Suprapubic skin (tissue), 4 donors: ENCODE data around the gene EYS. TPM values are rescaled to one million over a fixed set of nuclear protein-coding genes. Genes with fewer than 3 reads are reported as not detected.

Source experiments
- DNase-seq, 2 donors: peaks; one replicate each; pipeline ENCODE4 v3.0.0-alpha.2; 2019; ENCODE audit warnings: low spot score in 2 of 2
- H3K27ac ChIP-seq: fragments of 200-600 bp; sonication (generic); one replicate; pipeline ENCODE4 v1.5.1; 2019
- H3K27me3 ChIP-seq: fragments of 200-600 bp; sonication (generic); one replicate; pipeline ENCODE4 v1.5.1; 2019
- H3K36me3 ChIP-seq: fragments of 200-600 bp; sonication (generic); one replicate; pipeline ENCODE4 v1.5.1; 2019
- H3K4me1 ChIP-seq: fragments of 200-600 bp; sonication (generic); one replicate; pipeline ENCODE4 v1.5.1; 2019
- H3K4me3 ChIP-seq: fragments of 200-600 bp; sonication (generic); one replicate; pipeline ENCODE4 v1.5.1; 2019; ENCODE audit warnings: mild to moderate bottlenecking
- H3K9me3 ChIP-seq: fragments of 200-600 bp; sonication (generic); one replicate; pipeline ENCODE4 v1.5.1; 2019
- CTCF ChIP-seq, 2 donors: fragments of 200-600 bp in 1 of 2; fragments of 450-650 bp in 1 of 2; sonication (generic) in 1 of 2; IDR thresholded peaks; one replicate each; pipeline ENCODE4 v1.5.1; 2016 to 2019; ENCODE audit warnings: antibody characterized with exemption in 2 of 2, mild to moderate bottlenecking in 1 of 2, moderate library complexity in 1 of 2
- EP300 ChIP-seq: sonication (generic); formaldehyde crosslinking; IDR thresholded peaks from one replicate; pipeline ENCODE4 v1.6.1; 2017; ENCODE audit warnings: antibody characterized with exemption
- POLR2A ChIP-seq, 2 donors: fragments of 450-650 bp; IDR thresholded peaks; one replicate each; pipeline ENCODE4 v1.6.1; 2017; ENCODE audit warnings: antibody characterized with exemption in 2 of 2, mild to moderate bottlenecking in 2 of 2, moderate library complexity in 2 of 2
- POLR2AphosphoS5 ChIP-seq, 3 donors: sonication (generic); formaldehyde crosslinking; IDR thresholded peaks; one replicate each; pipeline ENCODE4 v1.6.1; 2017; ENCODE audit warnings: antibody characterized with exemption in 3 of 3
- WGBS: methylation state at CpG from one replicate; pipeline ENCODE4 v1.1.5; 2018; 5-methylcytosine and 5-hydroxymethylcytosine counted together
- total RNA-seq, 4 donors: library from RNA; depleted of rRNA; stranded (reverse); fragments of >200 nt; gene quantifications; one replicate each; pipeline ENCODE4 v1.1.0, GENCODE V29; 2016

Gene EYS
- total RNA-seq, 4 donors from 2014 or later: not detected

GRCh38 chr6:64227863-64228262 lies 1479.2 kb downstream of the EYS start:
- Histone ChIP-seq H3K36me3 (no peaks in the 10 kb centered on the region), H3K27ac (no peak overlapping the region), H3K27me3 (no peaks in the 10 kb centered on the region), H3K9me3 (no peaks in the 10 kb centered on the region), H3K4me1 (no peaks in the 10 kb centered on the region), H3K4me3 (no peak overlapping the region)
- WGBS: 74% methylated on average over 1 of the region's 1 CpG
- TF ChIP-seq EP300: no peak
- no peak for TF ChIP-seq POLR2AphosphoS5 (IDR thresholded peaks at IDR 0.05)
- no peak for TF ChIP-seq POLR2A (IDR thresholded peaks at IDR 0.05)
- no peak for TF ChIP-seq CTCF (IDR thresholded peaks at IDR 0.05)
- no peak for DNase-seq

GRCh38 chr6:64225503-64225902 lies 1481.5 kb downstream of the EYS start:
- Histone ChIP-seq H3K36me3 (no peaks in the 10 kb centered on the region), H3K4me1 (no peaks in the 10 kb centered on the region), H3K27me3 (no peaks in the 10 kb centered on the region), H3K4me3 (no peak overlapping the region), H3K27ac (no peak overlapping the region), H3K9me3 (no peaks in the 10 kb centered on the region)
- TF ChIP-seq CTCF (IDR thresholded peaks at IDR 0.05) (no peak), POLR2A (IDR thresholded peaks at IDR 0.05) (no peak), EP300 (no peak), POLR2AphosphoS5 (IDR thresholded peaks at IDR 0.05) (no peak)
- no peak for DNase-seq

- DNase-seq: no peak
- no peaks in the 10 kb centered on the region for H3K27me3 ChIP-seq
- H3K36me3 ChIP-seq: no peaks in the 10 kb centered on the region
- no peak for TF ChIP-seq CTCF (IDR thresholded peaks at IDR 0.05)
- no peak for TF ChIP-seq POLR2AphosphoS5 (IDR thresholded peaks at IDR 0.05)
- TF ChIP-seq POLR2A (IDR thresholded peaks at IDR 0.05): no peak
- no peak for TF ChIP-seq EP300
- H3K4me3 ChIP-seq: no peak overlapping the region
- H3K4me1 ChIP-seq: no peaks in the 10 kb centered on the region
- no peaks in the 10 kb centered on the region for H3K9me3 ChIP-seq
- H3K27ac ChIP-seq: no peak overlapping the region
- 33% methylated on average over 1 of the region's 1 CpG for WGBS
These were observed 1482.2 kb downstream of the EYS start for GRCh38 chr6:64224819-64225218.

- WGBS: 83% methylated on average over 3 of the region's 3 CpGs
- no peak overlapping the region for H3K4me3 ChIP-seq
- H3K27me3 ChIP-seq: no peaks in the 10 kb centered on the region
- no peak for DNase-seq
- H3K36me3 ChIP-seq: no peaks in the 10 kb centered on the region
- TF ChIP-seq POLR2AphosphoS5 (IDR thresholded peaks at IDR 0.05): no peak
- no peak for TF ChIP-seq EP300
- TF ChIP-seq POLR2A (IDR thresholded peaks at IDR 0.05): no peak
- TF ChIP-seq CTCF (IDR thresholded peaks at IDR 0.05): no peak
- H3K27ac ChIP-seq: no peak overlapping the region
- H3K9me3 ChIP-seq: no peaks in the 10 kb centered on the region
- no peaks in the 10 kb centered on the region for H3K4me1 ChIP-seq
These were observed 1485.2 kb downstream of the EYS start for GRCh38 chr6:64221776-64222175.

- no peak for DNase-seq
- H3K4me1 ChIP-seq: no peaks in the 10 kb centered on the region
- TF ChIP-seq POLR2A (IDR thresholded peaks at IDR 0.05) (no peak), EP300 (no peak), CTCF (IDR thresholded peaks at IDR 0.05) (no peak), POLR2AphosphoS5 (IDR thresholded peaks at IDR 0.05) (no peak)
- no peaks in the 10 kb centered on the region for H3K27me3 ChIP-seq
- no peaks in the 10 kb centered on the region for H3K36me3 ChIP-seq
- H3K27ac ChIP-seq: no peak overlapping the region
- 83% methylated on average over 1 of the region's 1 CpG for WGBS
- H3K4me3 ChIP-seq: no peak overlapping the region
- H3K9me3 ChIP-seq: no peaks in the 10 kb centered on the region
These were observed 1486.2 kb downstream of the EYS start for GRCh38 chr6:64220801-64221200.
